Smooth muscle cell (in vitro differentiated cells): Measurements from ENCODE around the gene PGA5. TPM values are rescaled to one million over a fixed set of nuclear protein-coding genes. Genes with fewer than 3 reads are reported as not detected.
"Not testable (repeated sequence)": the region's sequence is repeated elsewhere in the genome, so short reads cannot be mapped to it uniquely, and the experiment has no call there.

Experiments
- DNase-seq: peaks from one replicate; lab custom pipeline; 2025; ENCODE audit not compliant: unreplicated experiment; lab: John Stamatoyannopoulos, UW
- H2AFZ ChIP-seq: fragments of 200-600 bp; sonication (generic); 2 replicates; pipeline ENCODE4 v1.6.0; 2016; ENCODE audit warnings: antibody characterized with exemption, low read depth, mild to moderate bottlenecking
- H3F3A ChIP-seq: fragments of 200-600 bp; sonication (generic); 2 replicates; pipeline ENCODE4 v1.6.0; 2017; ENCODE audit warnings: antibody characterized with exemption, low read depth
- H3K27ac ChIP-seq: fragments of 200-600 bp; sonication (generic); 2 replicates; pipeline ENCODE4 v1.5.1; 2016; ENCODE audit warnings: low read depth, mild to moderate bottlenecking
- H3K27me3 ChIP-seq: fragments of 200-600 bp; sonication (generic); 2 replicates; pipeline ENCODE4 v1.6.1; 2016; ENCODE audit warnings: low read depth, mild to moderate bottlenecking
- H3K36me3 ChIP-seq: fragments of 200-600 bp; sonication (generic); 2 replicates; pipeline ENCODE4 v1.5.1; 2016; ENCODE audit warnings: low read depth
- H3K4me1 ChIP-seq: fragments of 200-600 bp; sonication (generic); 2 replicates; pipeline ENCODE4 v1.5.1; 2016; ENCODE audit warnings: low read depth
- H3K4me2 ChIP-seq: fragments of 200-600 bp; sonication (generic); 2 replicates; pipeline ENCODE4 v1.6.0; 2016; ENCODE audit warnings: mild to moderate bottlenecking
- H3K4me3 ChIP-seq: fragments of 200-600 bp; sonication (generic); 2 replicates; pipeline ENCODE4 v1.5.1; 2016; ENCODE audit warnings: mild to moderate bottlenecking
- H3K79me2 ChIP-seq: fragments of 200-600 bp; sonication (generic); 2 replicates; pipeline ENCODE4 v1.6.0; 2016; ENCODE audit warnings: low read depth, mild to moderate bottlenecking
- H3K9ac ChIP-seq: fragments of 200-600 bp; sonication (generic); 2 replicates; pipeline ENCODE4 v1.6.0; 2016; ENCODE audit warnings: low read depth
- H3K9me3 ChIP-seq: fragments of 200-600 bp; sonication (generic); replicated peaks from 2 replicates; pipeline ENCODE4 v1.5.1; 2016; ENCODE audit warnings: low read depth
- H4K20me1 ChIP-seq: fragments of 200-600 bp; sonication (generic); 2 replicates; pipeline ENCODE4 v1.6.0; 2016; ENCODE audit warnings: low read depth
- WGBS: methylation state at CpG from one replicate; pipeline ENCODE4 v1.1.7; 2016; ENCODE audit warnings: low lambda C conversion rate; 5-methylcytosine and 5-hydroxymethylcytosine counted together
- polyA plus RNA-seq: library from polyadenylated mRNA; unstranded; fragments of >200 nt; fragmentation: Nextera tagmentation; extraction: Ambion mirVana; gene quantifications from 2 replicates; pipeline ENCODE4 v1.2.1, GENCODE V29; 2016
- total RNA-seq: library from RNA; depleted of rRNA; stranded (reverse); fragments of >200 nt; gene quantifications from 2 replicates; pipeline ENCODE4 v1.2.3, GENCODE V29; 2014

Gene PGA5
- total and polyA plus RNA-seq, 2 experiments from 2014 or later: 0.17 TPM; not detected in 1

- H3K36me3 ChIP-seq, H2AFZ ChIP-seq, H3K4me2 ChIP-seq, H3K4me1 ChIP-seq, DNase-seq, H3K27me3 ChIP-seq, H3F3A ChIP-seq, H3K27ac ChIP-seq, H3K9me3 ChIP-seq, H3K9ac ChIP-seq, H3K4me3 ChIP-seq, H4K20me1 ChIP-seq, H3K79me2 ChIP-seq: not testable (repeated sequence)
- WGBS: 66% methylated on average over 16 of the region's 18 CpGs
These were observed 37.8 kb upstream of the PGA5 start, which contains the start of gene PGA3 for GRCh38 chr11:61202950-61203746. Gene PGA3, plus strand, starts transcription at chr11:61203515. Its CDS starts 50 bp downstream, at chr11:61203565.

- H3K4me1 ChIP-seq, DNase-seq, H3F3A ChIP-seq, H3K9me3 ChIP-seq, H3K9ac ChIP-seq, H3K27ac ChIP-seq, H3K27me3 ChIP-seq, H4K20me1 ChIP-seq, H3K4me3 ChIP-seq, H3K4me2 ChIP-seq, H3K79me2 ChIP-seq, H2AFZ ChIP-seq, H3K36me3 ChIP-seq: not testable (repeated sequence)
- no CpG with 5 or more reads among the region's 5 CpGs for WGBS
These were observed 37.1 kb upstream of the PGA5 start for GRCh38 chr11:61203873-61204272.

DNA sequence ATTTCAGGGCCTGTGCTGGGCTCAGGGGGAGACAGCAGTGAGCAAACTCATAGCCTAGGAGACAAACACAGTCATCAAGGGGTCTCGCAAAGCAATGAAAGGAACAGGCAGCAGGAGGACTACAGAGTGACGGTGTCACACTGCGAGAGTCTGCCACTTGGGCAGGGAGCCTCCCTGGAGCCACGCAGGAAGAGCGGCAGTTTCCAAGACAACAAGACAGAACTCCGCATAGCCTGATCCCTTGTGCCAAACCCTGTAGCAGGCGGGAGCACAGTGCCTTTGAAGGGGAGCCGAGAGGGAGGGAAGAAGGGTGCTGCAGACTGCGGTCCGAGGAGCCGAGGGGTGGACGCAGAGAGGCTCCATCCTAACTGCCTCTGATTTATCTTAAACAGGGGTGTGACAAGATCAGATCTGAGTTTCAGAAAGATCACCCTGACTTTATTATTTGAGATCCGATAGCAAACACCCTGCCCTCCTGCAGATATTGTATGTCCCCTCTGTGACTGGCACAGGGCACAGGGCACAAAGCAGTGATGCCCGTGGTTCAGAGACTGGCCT, 36.4 kb upstream of the PGA5 start:
- H4K20me1 ChIP-seq, H3K36me3 ChIP-seq, H3K79me2 ChIP-seq, H3K9ac ChIP-seq, H3K4me2 ChIP-seq, H2AFZ ChIP-seq, DNase-seq, H3K9me3 ChIP-seq, H3K27ac ChIP-seq, H3K4me3 ChIP-seq, H3K27me3 ChIP-seq, H3F3A ChIP-seq, H3K4me1 ChIP-seq: not testable (repeated sequence)
- 86% methylated on average over 14 of the region's 14 CpGs for WGBS

- H2AFZ ChIP-seq, H4K20me1 ChIP-seq, H3F3A ChIP-seq, H3K9ac ChIP-seq, H3K27me3 ChIP-seq, DNase-seq, H3K4me2 ChIP-seq, H3K27ac ChIP-seq, H3K4me1 ChIP-seq, H3K4me3 ChIP-seq, H3K79me2 ChIP-seq, H3K9me3 ChIP-seq, H3K36me3 ChIP-seq: not testable (repeated sequence)
- no CpG with 5 or more reads among the region's 9 CpGs for WGBS
These were observed 33.2 kb upstream of the PGA5 start for GRCh38 chr11:61207636-61208310.

DNA sequence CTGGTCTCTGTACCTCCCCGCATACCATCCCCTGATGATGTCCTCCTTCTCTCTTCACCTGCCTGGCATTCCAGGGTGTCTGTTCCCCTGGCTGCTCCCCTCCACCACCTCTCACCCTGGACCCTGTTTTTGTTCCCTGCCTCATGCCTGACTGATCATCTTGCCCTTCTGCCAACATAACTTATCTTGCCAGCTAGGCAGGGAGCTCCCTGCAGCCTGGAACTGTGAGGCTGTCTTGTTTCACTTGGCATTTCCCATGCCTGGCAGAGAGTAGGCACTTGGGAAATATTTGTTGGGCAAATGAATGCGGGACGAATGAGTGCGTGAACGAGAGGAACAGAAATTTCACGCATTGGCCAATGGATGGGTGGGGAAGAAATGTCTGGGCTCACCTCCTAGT, 30.3 kb upstream of the PGA5 start:
- H3K79me2 ChIP-seq, H3K27me3 ChIP-seq, H3K9ac ChIP-seq, H3K36me3 ChIP-seq, H3K4me3 ChIP-seq, H3K9me3 ChIP-seq, H4K20me1 ChIP-seq, DNase-seq, H3F3A ChIP-seq, H3K4me2 ChIP-seq, H3K27ac ChIP-seq, H2AFZ ChIP-seq, H3K4me1 ChIP-seq: not testable (repeated sequence)
- no CpG with 5 or more reads among the region's 6 CpGs for WGBS

GRCh38 chr11:61211327-61211952, 29.5 kb upstream of the PGA5 start:
- H2AFZ ChIP-seq, DNase-seq, H3K4me2 ChIP-seq, H4K20me1 ChIP-seq, H3K9me3 ChIP-seq, H3K27ac ChIP-seq, H3K9ac ChIP-seq, H3F3A ChIP-seq, H3K36me3 ChIP-seq, H3K4me1 ChIP-seq, H3K79me2 ChIP-seq, H3K27me3 ChIP-seq, H3K4me3 ChIP-seq: not testable (repeated sequence)
- WGBS: 84% methylated on average over 7 of the region's 10 CpGs

- not testable (repeated sequence) for H4K20me1 ChIP-seq, DNase-seq, H3K27me3 ChIP-seq, H3F3A ChIP-seq, H3K9ac ChIP-seq, H3K27ac ChIP-seq, H3K4me3 ChIP-seq, H3K4me1 ChIP-seq, H3K9me3 ChIP-seq, H2AFZ ChIP-seq, H3K79me2 ChIP-seq, H3K4me2 ChIP-seq, H3K36me3 ChIP-seq
- WGBS: no CpG with 5 or more reads among the region's 15 CpGs
These were observed 28.8 kb upstream of the PGA5 start for GRCh38 chr11:61212202-61212601.

DNA sequence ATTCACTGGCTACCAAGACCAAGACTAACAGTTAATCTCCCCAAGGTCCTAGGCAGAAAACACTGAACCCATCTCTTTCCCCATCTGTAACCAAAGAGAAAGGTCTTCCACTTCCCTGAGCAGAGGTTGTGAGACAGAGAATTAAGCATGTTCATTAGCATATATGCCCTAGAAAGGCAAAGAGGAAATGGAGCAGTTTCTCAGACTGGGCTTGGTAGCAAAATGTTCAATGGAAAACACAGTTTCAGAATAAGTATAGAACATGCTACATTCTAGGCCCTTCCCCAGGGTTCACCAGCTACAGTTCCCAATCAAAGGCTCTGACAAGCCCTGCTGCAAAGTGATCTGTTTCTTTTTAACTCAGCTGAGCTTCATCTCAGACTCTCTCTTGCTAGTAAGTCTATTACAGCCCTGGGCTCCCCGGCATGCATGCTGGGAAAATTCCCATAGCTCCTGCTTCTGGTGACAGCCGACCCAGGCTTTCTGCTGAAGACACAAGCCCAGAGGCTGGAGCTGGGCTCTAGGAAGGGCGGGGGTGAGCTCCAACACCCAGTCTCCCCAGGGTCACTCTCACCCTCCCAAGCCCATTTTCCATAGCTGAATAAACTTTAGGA, 27.2 kb upstream of the PGA5 start:
- H3K79me2 ChIP-seq, H3K4me3 ChIP-seq, DNase-seq, H3K4me1 ChIP-seq, H3K4me2 ChIP-seq, H4K20me1 ChIP-seq, H3K27me3 ChIP-seq, H3K9ac ChIP-seq, H3K27ac ChIP-seq, H3F3A ChIP-seq, H2AFZ ChIP-seq, H3K9me3 ChIP-seq, H3K36me3 ChIP-seq: not testable (repeated sequence)
- no CpG with 5 or more reads among the region's 3 CpGs for WGBS
